Inferior parietal cortex (tissue), 1 donor: Measurements from ENCODE around the gene SLIT1.

ENCODE experiments used
- DNase-seq: peaks from one replicate; pipeline ENCODE4 v3.0.0-alpha.2; 2016; ENCODE audit errors: extremely low spot score

Gene SLIT1

DNA sequence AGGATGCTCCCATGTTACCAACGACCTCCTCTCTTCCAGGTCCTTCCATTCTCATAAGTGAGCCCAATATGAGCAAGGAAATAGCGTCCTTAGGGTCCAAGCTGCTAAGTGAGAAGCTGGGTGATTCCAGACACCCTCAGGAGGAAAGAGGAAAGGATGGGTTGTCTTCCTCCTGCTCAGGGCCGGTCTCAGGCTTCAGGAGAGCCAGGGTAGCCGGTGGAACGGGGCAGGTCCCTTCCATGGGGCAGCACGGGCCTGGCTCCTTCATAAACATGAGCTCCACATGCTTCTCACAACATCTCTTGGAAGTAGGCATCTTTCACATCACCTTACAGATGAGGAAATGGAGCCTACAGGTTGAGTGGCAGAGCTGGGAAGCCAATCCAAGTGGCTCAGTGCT is 12.7 kb downstream of the SLIT1 start:
- no peak for DNase-seq

DNA sequence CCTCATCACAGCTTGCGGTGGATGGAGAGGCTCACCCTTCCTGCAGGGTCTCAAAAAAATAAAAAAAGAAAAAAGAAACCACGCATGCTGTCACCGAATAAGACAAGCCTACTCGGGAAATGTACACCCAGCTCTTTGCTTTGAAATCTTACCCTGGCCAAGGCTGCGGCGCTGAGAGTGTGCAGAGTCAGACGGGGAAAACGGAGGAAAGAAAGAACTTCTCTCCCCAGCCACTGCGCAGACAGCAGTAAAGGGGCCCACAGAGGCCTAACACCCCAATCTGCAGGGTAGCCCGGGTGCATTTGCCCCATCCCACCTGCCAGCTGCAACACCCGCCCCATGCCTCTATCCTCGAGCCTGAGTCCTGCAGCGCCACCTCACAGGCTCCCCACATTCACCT is 14.8 kb downstream of the SLIT1 start:
- DNase-seq, result no peak

DNA sequence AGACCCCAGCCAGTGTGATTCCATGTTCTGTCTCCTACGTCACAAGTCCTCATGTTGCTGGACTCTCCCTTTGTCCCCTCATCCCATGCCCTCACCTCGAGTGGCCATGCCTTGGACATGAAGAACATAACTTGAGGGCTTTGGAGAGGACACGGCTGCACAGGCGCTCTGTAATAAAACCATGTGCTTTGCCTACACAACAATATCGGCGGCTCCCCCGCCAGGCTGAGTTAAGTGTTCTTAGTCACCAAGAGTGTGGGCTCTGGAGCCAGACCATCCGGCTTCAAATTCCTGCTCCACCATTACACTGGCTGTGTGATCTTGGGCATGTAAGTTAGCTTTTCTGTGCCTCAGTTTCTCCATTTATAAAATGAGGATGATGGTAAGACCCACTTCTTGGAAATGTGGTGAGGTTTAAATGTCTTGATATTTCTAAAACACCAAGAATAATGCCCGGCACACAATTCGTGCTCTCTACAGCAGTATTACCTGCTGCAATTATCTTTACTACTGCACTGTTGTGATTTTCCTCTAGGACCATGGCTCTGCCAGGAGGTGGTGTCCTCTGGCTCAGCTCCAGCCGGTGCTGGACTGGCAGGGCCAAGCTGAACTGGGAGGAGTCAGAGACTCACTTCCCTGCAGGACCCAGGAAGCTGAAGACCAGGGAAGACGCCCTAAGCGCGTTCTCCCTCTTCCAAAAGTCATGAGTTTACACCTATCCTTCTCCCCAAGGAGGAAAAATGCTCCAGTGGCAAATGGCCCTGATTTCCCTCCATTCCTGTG is 15.7 kb downstream of the SLIT1 start:
- no peak for DNase-seq

DNA sequence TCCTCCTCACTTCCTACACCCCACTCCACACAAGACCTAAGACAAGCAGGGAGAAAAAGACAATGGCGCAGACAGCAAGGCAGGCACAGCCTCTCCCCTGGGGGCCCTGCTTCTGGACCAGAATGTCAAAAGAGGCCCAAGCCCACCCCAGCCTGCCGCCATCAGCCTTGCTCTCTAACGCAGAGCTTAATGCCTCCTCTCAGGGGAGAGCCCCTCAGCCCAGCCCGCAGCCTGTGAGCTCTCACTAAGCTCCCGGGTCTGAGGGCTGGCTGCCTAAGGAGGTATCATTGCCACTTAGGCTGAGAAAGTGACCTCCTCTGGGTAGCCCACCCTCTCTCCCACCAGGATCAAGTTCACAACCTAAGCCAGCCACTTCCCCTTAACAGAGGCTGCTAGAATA is 16.7 kb downstream of the SLIT1 start:
- no peak for DNase-seq

DNA sequence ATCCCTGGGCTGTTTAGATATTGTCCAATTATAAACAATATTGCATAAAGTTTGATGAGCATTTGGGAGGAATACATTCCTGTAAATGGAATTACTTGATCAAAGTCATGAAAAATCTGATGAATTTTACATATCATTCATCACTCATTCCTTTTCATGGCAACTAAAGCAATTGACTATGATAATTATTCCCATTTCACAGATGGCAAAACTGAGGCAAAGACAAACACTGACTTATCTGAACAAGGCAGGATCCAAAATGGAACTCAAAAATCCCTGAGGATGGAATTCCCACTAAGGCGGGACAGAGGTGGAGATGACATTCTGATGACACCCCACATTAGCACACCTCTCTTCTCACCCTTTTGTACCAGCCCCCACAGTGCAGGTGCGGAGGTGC is 17.1 kb downstream of the SLIT1 start:
- DNase-seq, result no peak

DNA sequence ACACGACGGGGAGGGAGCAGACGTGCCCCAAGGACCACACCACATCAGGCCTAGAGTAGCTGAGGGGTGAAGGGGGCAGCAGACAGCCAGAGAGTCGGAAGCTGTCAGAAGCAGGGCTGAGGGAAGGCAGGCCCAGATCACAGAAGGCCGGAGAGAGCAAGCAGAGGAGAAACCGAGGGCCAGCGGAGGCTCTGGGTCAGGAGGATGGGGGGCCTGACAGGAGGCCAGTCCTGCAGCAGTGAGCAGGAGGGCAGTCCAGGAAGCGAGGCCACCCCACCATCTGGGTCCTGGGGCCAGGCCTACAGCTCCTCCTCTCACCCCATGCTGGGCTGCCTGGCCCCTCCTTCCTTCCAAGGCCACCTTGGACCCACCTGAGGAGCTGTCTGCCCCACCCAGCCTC is 20.3 kb downstream of the SLIT1 start:
- DNase-seq, result no peak

DNA sequence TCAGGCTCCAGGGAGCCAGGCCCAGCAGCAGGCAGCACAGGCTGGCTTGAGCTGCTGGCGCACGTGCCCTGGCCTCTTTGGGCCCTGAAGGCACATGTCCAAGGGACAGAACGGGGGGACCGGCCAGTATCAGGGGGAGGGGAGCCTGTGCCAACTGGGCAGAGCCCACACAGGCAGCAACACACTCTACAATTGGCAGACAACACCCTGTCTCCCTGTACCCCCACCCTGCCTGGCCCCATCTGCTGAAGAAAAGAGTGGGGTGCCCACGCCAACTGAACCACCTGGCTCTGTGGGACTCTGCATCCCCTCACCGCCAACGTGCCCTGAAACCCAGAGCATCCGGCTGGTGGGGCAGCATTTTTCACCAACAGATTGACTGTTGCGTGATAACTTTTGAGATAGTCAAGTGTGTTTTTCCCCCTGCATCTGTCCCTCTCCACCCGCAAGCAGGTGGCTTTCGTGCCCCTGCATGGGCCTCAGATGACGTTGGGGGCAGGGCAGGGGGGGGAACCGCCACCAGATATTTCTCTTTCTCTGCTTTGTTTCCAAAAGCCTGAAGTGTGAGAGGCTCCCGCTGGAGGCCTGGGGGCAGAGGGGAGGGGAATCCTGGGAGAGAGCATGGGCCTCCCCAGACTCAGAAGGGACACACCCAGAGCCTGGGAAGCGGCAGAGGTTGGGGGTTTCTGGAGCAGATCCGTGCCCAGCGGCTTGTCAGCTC is 21.8 kb downstream of the SLIT1 start:
- no peak for DNase-seq

DNA sequence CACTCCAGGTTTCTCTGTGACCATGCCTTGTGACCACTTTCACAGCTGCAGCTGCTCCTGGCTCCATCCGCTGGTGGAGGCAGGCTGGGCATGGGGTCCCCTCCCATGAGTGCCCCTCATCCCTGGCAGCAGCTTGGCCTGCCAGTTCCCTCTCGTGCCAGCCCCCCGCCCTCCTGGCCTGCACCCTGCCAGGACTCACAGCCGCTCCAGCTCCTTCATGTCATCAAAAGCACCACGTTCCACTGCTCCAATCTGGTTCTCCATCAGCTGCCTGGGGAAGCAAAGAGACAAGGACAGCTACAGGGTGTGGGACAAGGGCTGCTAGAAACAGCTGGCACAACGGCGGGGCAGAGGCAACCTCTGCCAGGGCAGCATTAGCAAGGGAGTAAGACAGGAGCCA is 22.6 kb downstream of the SLIT1 start:
- DNase-seq, result no peak

DNA sequence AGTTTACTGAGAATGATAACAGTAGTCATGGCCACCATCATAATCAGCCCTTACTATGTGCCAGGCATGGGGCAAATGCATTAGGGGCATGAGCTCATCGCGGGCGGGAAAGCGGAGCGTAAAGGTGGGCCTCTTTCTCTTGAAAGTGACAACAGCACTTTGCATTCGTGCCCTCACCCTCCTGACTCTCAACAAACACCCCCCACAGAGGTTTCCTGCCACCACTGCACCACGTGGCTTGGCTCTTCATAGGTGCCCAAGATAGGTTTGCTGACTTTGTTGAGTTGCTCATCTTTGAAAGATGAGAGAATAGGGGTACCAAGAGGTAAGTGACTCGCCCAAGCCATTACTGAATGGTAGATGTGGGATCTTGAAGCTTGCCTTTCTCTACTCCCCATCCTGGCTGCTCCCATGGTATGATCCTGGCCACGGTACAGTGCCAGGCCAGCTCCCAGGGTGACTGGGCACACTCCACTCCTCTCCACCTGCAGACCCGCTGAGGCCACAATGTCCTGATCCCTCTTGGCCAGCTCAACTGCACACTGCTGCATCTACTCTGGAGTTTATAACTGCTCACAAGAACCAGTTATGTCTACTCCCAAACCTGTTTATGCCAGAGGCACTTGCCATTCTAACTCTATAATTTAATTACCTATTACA is 26.0 kb downstream of the SLIT1 start:
- DNase-seq, result no peak

DNA sequence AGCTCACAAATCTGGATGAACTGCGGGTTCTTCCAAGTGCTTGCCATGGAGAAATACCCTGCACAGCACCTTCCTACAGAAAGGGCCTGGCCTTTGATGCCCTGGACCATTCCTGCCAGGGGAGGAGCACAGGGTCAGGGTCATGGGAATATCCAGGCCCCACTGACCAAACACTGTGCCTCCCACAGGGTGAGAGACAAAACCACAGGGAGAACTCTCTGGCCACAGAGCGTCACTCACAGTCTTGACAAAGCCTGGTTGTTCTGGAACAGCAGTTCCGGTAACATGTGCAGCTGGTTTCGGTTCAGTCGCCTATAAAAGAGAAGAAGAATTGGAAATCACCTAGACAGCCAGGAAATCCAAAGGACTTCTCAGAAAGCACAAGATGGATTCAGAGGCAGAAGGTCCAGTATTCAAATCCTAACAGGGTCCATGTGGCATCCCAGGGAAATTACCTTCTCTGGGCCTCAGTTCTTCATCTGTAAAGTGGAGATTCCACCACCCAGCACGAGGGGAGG is 28.1 kb downstream of the SLIT1 start:
- no peak for DNase-seq

DNA sequence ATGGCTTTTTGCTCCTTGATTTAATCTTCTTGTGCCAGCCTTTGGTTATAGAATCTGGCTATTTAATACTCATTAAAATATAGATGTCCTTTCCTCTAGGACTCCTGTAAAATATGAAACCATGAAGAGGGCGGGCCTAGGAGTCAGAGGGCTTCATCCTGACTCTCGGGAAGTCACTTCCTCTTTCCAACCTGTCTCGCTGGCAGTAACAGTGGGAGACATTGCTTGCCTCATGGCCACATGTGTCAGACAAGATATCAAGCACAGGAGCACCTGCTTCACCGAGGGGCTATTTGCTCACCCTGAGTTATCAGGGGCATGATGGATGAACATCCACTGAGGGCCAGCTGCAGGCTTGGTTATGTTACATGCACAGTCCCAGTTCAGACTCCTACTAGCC is 31.0 kb downstream of the SLIT1 start:
- no peak for DNase-seq

DNA sequence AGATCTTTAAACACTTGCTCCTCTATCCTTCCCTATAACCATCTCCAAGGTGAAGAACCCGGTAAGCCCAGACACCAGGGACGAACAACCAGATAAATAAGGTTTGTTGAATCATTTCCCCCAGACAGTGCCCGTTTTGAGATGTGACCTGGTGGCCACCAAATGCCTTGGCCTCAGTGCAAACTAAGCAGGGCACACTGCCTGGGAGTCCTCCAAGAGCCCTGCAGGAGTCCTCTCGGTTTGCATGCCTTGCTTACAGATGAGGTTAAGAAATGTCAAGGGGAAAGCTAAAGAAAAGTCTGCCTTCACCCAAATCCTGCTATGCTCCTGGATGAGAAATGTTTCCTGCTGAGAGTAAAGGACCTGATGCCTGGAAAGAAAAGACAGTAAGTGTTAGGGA is 31.6 kb downstream of the SLIT1 start:
- DNase-seq, result no peak

DNA sequence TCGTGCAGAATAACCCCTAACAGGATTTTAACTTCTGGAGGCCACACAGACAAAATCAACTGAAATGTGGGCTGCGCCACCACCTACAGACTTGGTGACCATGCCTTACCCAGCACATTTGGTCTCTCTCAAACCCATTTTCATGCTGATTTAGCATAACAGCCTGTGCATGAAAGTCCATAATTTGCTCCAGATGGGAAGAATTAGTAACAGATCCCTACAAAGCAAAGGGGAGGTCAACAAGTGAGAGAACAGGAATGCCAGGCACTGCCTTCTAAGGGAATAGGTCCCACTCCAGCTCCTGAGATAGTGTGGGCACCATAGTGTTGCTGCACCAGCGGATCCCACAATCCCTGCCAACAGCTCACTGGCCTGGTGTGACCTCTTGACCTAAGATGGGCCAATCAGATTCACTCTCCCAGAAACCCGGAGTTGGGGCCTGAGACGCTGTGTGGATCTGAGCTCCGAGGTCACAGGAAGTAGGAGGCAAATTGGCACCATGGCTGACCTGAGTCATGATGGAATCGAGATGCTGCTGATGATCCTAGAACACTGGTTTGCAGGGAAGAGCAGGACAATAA is 32.4 kb downstream of the SLIT1 start:
- no peak for DNase-seq

DNA sequence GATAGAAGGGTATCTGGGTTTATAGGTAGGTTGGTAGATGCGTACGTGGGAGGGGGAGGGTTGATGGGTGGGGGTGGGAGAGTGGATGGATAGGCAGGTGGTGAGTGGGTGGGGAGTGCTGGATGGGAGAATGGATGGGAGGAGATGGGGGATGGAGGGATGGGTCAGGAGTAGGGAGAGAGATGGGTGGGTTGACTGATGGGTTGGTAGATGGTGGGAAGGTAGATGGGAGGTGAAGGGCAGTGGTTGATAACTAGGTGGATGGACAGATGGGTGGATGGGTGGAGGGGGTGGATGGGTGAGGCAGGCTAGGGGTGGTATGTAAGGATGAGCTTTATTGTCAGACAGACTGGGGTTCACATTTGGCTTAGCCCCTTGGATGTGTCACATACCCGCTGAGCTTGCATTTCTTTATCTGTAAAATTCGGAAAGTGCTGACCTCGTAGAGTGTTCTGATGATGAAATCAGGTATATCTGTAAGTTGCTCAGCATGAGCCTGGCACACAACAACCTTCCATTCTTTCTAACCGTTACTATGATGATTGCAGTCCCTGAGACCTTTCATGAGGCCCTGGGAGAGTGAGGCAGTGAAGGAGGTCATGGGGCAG is 34.3 kb downstream of the SLIT1 start:
- DNase-seq, result no peak

DNA sequence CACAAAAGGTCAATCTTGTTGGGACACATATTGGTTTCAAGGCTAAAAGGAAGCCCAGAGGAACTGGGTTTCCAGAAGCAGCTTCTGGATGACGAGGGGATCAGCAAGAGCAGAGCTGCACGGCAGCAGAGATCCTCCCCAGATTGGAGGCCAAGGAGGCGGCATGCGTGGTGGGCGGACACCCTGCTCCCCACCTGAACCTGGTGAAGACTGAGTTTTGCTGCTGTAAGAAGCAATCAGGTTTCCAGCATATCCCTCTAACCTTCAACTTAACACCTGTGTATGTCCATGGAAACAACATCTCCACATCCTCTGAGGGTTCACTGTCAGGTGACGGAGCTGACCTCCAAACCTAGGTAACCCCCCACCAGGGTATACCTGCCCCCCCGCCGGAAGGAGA is 35.1 kb downstream of the SLIT1 start:
- no peak for DNase-seq

DNA sequence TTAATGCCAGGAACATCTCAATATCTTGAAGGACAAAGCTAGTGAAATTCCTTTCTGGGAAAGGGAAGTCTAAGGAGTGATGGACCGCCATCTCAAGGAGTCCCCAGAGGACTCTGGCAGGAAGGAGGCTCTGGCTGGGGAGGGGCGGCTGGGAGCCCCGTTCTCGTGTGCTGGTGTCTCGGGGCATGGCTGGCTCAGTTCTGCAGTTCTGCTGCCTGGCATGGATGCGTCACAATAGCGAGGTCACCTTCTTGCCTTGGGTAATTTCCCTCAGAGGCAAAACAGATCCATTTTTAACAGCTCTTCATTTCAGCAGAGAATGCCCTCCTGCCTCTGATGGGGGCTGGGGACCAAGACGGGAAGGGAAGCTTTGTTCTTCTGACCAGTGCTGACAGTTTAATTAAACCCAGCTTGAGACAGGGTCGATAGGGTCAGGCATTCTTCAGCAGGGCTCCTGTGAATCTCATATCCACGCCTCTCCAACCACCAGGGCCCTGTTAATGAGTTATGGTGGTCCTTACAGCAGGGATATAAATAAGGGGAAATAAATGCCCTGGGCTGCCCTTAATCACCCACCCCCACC is 35.7 kb downstream of the SLIT1 start:
- DNase-seq, result no peak

DNA sequence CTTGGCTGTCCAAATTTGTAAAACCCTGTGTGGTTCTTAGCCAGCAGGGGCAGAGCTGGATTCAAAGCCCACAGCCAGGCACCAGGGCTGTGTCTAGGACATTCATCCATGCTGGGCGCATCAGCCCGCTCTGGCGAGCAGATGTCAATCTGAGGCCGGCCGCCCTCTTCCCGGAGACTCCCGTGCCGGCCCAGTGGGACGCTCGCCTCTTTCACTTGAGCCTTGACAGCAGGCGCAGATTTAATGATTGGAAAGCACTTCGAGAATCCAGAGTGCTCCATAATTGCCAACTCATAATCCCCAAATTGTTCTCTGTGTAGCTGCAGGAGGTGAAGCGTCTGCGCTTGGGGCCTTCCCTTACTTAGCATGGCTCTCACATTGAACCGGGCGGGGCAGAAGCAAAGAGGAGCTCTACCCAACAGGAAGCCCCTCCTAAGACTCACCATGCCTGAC is 36.7 kb downstream of the SLIT1 start:
- no peak for DNase-seq

DNA sequence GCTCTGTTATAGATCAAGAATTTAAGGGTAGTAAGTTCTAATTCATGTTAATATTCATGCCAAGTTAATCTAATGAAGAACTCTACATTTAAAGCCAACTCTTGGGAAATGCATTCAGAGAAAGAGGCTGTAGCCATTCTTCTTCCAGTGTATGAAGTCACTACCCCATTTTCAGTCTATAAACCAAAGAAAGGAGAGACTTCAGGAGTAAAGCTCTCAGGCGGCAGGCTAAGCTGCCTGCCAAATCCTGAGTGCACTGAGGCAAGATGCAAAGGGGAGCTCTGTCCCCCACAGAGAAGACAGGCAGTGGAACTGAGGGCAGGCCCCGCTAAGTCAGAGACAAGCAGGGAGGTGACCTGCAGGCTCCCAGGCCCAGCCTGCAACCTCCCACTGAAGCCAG is 41.5 kb downstream of the SLIT1 start:
- no peak for DNase-seq

DNA sequence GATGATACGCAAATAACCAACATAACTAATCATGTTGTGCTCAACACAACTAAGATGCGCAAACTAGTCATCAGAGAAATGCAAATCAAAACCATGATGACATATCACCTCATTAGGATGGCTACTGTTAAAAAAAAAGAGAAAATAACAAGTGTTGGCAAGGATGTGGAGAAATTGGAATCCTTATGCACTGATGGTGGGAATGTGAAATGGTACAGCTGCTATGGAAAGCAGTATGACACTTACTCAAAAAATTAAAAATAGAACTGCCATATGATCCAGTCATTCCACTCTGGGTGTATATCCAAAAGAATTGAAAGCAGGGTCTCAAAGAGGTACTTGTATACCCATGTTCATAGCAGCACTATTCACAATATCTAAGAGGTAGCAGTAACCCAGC is 42.9 kb downstream of the SLIT1 start:
- DNase-seq, result no peak

DNA sequence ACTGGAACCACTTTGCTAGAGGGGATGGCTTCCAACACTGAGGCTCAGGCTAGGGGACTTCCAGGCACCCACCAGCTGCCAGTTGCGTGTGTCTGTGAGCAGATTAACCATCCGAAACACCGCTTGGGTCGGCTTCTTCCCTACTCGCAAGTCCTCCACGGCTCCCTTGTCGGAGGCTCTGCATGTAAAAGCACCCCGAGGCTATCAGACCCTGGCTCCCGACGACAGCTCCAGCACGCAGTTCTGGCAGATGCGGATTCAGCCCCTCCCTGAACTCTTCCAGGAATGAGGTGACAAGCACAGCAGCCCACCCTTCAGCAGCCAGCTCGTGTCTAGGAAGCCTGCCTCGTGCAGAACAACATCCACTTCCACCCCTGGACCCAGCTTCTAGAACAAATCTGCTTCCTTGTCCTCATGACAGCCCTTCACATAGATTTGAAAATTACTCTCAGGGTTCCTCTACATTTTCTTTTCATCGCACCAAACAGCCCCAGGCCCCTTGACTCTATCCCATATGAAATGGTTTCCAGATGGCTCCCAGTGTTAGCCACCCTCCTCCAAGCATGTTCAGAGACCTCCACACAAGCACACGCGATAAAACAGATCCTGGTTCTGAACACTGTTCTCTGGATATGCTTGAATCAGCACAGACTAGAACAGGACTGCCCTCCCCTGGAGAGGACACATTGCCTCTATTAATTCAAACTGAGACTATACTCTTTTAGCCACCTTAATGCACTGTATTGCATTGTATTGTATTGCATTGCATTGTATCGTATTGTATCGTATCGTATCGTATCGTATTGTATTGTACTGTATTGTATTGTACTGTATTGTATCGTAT is 44.6 kb downstream of the SLIT1 start:
- no peak for DNase-seq
